Measurements from ENCODE around the gene KLHL7.

Gene KLHL7

DNA sequence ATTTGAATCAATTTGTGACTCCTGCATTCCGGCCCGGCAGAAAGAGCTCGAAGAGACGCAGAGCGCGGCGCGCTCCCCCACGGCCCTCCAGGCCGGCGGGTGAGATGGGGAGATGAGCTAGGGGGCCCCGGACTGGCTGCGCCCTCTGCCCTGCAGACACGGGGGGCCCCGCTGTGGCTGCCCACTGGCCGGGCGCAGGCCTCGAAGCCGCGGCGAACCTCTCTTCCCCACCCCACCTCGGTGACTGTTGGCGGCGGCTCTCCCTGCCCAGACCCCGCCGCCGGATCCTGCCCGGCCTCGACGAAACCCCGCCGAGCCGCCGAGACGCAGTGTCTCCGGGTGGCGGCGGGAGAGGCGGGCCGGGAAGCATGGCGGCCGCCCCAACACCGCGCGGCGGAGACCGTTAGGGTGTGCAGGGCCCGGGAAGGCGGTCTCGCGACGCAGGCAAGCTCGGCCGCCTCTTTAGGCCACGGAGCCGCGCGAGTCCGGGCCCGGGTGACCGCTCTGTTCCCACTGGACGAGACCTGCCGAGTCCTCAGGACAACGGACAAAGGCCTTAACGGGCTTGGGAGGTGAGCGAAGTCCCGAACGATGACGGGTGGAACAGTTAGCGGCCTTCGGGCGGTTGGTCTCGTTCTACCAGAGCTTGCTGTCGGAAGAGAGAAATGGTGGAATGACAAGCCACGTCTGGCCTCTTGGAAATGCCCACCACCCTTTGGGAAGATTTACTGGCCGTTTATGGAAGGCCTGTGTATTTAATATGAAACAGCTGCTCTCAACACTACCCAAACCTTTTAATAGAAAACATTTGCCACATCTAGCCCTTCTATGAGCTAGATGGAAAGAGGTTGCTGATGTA lies 100.6 kb downstream of the KLHL7 start:
- peaks cover 3% of the 10 kb centered on the region for H3K36me3 ChIP-seq (ENCODE audit: insufficient read depth, low read length)
- no peaks in the 10 kb centered on the region for H3K27me3 ChIP-seq (ENCODE audit: insufficient read depth, low read length)
- no peak overlapping the region for H3K9ac ChIP-seq (ENCODE audit: low read depth, low read length)
- H3K27ac ChIP-seq (ENCODE audit: low read depth, low read length), result no peak overlapping the region
- WGBS, result 96% methylated on average over 76 of the region's 76 CpGs
- H3K9me3 ChIP-seq (ENCODE audit: insufficient read depth, low read depth, low read length), result no peaks in the 10 kb centered on the region
- H3K4me1 ChIP-seq (ENCODE audit: insufficient read depth, low read length), result no peaks in the 10 kb centered on the region
- no peak overlapping the region for H3K4me3 ChIP-seq (ENCODE audit: low read length)

DNA sequence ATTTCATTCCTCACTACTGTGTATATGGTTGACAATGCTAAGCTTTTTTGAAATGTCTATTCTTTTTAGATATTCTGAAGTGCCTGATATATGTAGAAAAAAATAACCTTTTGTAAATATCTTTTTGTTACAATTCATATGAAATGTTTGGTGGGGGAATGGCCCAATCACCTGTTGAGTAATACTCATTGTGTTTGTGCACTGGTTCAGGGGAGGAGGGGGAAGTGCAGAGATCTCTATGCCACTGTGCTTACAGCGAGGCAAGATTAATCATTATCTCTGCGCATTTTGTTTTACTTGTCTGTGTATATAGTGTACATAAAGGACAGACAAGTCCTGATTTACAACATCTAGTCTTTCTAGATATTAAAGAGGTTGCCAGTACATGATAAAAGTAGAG lies 101.4 kb downstream of the KLHL7 start:
- Histone ChIP-seq H3K4me1 (ENCODE audit: insufficient read depth, low read length) (no peaks in the 10 kb centered on the region), H3K9me3 (ENCODE audit: insufficient read depth, low read depth, low read length) (no peaks in the 10 kb centered on the region), H3K36me3 (ENCODE audit: insufficient read depth, low read length) (no peaks in the 10 kb centered on the region; the same call in 1 of the 2 replicates), H3K9ac (ENCODE audit: low read depth, low read length) (no peak overlapping the region), H3K4me3 (ENCODE audit: low read length) (no peak overlapping the region), H3K27ac (ENCODE audit: low read depth, low read length) (no peak overlapping the region), H3K27me3 (ENCODE audit: insufficient read depth, low read length) (no peaks in the 10 kb centered on the region)
- 100% methylated on average over 2 of the region's 2 CpGs for WGBS

DNA sequence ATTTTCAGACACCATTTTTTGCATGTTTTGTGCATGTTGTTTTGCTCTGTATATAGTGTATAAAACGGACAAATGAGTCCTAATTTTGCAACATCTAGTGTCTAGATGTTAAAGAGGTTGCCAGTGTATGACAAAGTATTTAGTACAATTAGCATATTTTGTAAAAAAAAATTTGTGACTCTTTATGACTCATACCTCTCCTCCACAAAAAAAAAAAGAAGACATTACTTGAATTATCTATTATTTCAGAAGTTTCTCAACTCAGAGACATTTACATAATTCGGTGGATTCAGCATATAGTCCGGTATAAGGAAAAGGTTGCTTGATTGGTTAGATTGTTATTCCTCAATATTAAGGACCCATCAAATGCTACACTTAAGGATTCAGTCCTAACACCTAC lies 102.3 kb downstream of the KLHL7 start:
- Histone ChIP-seq H3K36me3 (ENCODE audit: insufficient read depth, low read length) (no peaks in the 10 kb centered on the region; the same call in 1 of the 2 replicates), H3K4me3 (ENCODE audit: low read length) (no peak overlapping the region), H3K27me3 (ENCODE audit: insufficient read depth, low read length) (no peaks in the 10 kb centered on the region), H3K9ac (ENCODE audit: low read depth, low read length) (no peak overlapping the region), H3K27ac (ENCODE audit: low read depth, low read length) (no peak overlapping the region), H3K9me3 (ENCODE audit: insufficient read depth, low read depth, low read length) (no peaks in the 10 kb centered on the region), H3K4me1 (ENCODE audit: insufficient read depth, low read length) (no peaks in the 10 kb centered on the region)
- whole genome bisulfite sequencing, result 74% methylated on average over 1 of the region's 3 CpGs

GRCh38 chr7:23208316-23208715 lies 102.7 kb downstream of the KLHL7 start:
- H3K4me3 ChIP-seq (ENCODE audit: low read length), result no peak overlapping the region
- H3K4me1 ChIP-seq (ENCODE audit: insufficient read depth, low read length), result no peaks in the 10 kb centered on the region
- no peaks in the 10 kb centered on the region; the same call in 1 of the 2 replicates for H3K36me3 ChIP-seq (ENCODE audit: insufficient read depth, low read length)
- WGBS, result 90% methylated on average over 3 of the region's 4 CpGs
- no peak overlapping the region for H3K27ac ChIP-seq (ENCODE audit: low read depth, low read length)
- no peak overlapping the region for H3K9ac ChIP-seq (ENCODE audit: low read depth, low read length)
- H3K9me3 ChIP-seq (ENCODE audit: insufficient read depth, low read depth, low read length), result no peaks in the 10 kb centered on the region
- no peaks in the 10 kb centered on the region for H3K27me3 ChIP-seq (ENCODE audit: insufficient read depth, low read length)

- 91% methylated on average over 2 of the region's 2 CpGs for WGBS
- no peak overlapping the region for H3K4me3 ChIP-seq (ENCODE audit: low read length)
- no peak overlapping the region for H3K27ac ChIP-seq (ENCODE audit: low read depth, low read length)
- no peaks in the 10 kb centered on the region for H3K9me3 ChIP-seq (ENCODE audit: insufficient read depth, low read depth, low read length)
- H3K4me1 ChIP-seq (ENCODE audit: insufficient read depth, low read length), result no peaks in the 10 kb centered on the region
- H3K9ac ChIP-seq (ENCODE audit: low read depth, low read length), result no peak overlapping the region
- H3K36me3 ChIP-seq (ENCODE audit: insufficient read depth, low read length), result no peaks in the 10 kb centered on the region
- no peaks in the 10 kb centered on the region for H3K27me3 ChIP-seq (ENCODE audit: insufficient read depth, low read length)
Measured at GRCh38 chr7:23210506-23210905, 104.9 kb downstream of the KLHL7 start.

DNA sequence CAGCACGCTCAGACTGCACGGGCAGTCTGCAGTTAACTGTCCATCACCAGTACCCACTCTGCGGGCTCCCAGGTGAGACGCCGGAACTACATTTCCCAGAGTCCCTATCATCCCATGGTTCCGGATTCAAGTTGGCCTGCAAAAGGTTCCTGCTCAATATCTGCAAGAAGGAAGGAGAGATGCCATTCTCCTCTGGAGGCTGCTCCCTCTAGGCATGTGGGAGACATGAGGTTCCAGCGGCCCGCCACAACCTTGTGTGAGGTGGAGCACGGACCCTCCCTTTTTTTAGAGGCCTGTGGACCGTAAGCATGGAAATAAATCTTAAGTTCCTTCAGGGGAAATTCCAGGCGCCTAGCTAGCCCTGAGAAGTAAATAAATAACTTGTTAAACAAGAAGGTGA lies 106.0 kb downstream of the KLHL7 start:
- H3K9me3 ChIP-seq (ENCODE audit: insufficient read depth, low read depth, low read length), result no peaks in the 10 kb centered on the region
- H3K36me3 ChIP-seq (ENCODE audit: insufficient read depth, low read length), result no peaks in the 10 kb centered on the region
- H3K4me3 ChIP-seq (ENCODE audit: low read length), result no peak overlapping the region
- no peaks in the 10 kb centered on the region for H3K27me3 ChIP-seq (ENCODE audit: insufficient read depth, low read length)
- no peak overlapping the region for H3K27ac ChIP-seq (ENCODE audit: low read depth, low read length)
- H3K4me1 ChIP-seq (ENCODE audit: insufficient read depth, low read length), result no peaks in the 10 kb centered on the region
- 91% methylated on average over 11 of the region's 11 CpGs for WGBS
- no peak overlapping the region for H3K9ac ChIP-seq (ENCODE audit: low read depth, low read length)

DNA sequence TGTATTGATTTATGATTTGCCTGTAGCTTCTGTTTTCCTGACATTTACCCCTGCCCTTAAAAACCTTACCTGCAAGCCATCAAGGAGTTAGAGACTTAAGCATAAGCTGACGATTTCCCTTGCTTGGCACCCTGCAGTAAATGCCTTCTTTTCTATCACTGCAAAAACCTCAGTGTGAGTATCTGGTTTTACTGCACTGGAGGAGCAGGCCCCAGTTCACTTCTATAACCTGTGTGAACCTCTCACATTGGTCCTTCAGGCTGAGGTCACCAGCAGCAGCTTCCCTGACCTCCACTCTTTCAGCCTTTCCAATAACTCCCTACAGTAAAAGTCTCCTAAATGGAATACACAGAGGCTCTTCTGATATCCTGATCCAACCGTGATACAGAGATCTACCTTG lies 106.8 kb downstream of the KLHL7 start:
- no peaks in the 10 kb centered on the region for H3K4me1 ChIP-seq (ENCODE audit: insufficient read depth, low read length)
- H3K27me3 ChIP-seq (ENCODE audit: insufficient read depth, low read length), result no peaks in the 10 kb centered on the region
- H3K9me3 ChIP-seq (ENCODE audit: insufficient read depth, low read depth, low read length), result no peaks in the 10 kb centered on the region
- H3K36me3 ChIP-seq (ENCODE audit: insufficient read depth, low read length), result no peaks in the 10 kb centered on the region
- WGBS, result 90% methylated on average over 2 of the region's 2 CpGs
- no peak overlapping the region for H3K4me3 ChIP-seq (ENCODE audit: low read length)
- H3K27ac ChIP-seq (ENCODE audit: low read depth, low read length), result no peak overlapping the region
- H3K9ac ChIP-seq (ENCODE audit: low read depth, low read length), result no peak overlapping the region

GRCh38 chr7:23212841-23213240 lies 107.3 kb downstream of the KLHL7 start:
- Histone ChIP-seq H3K9me3 (ENCODE audit: insufficient read depth, low read depth, low read length) (no peaks in the 10 kb centered on the region), H3K4me3 (ENCODE audit: low read length) (no peak overlapping the region), H3K27me3 (ENCODE audit: insufficient read depth, low read length) (no peaks in the 10 kb centered on the region), H3K9ac (ENCODE audit: low read depth, low read length) (no peak overlapping the region), H3K4me1 (ENCODE audit: insufficient read depth, low read length) (no peaks in the 10 kb centered on the region), H3K36me3 (ENCODE audit: insufficient read depth, low read length) (no peaks in the 10 kb centered on the region), H3K27ac (ENCODE audit: low read depth, low read length) (no peak overlapping the region)
- 73% methylated on average over 3 of the region's 4 CpGs for WGBS

GRCh38 chr7:23213755-23214154 lies 108.2 kb downstream of the KLHL7 start:
- H3K4me3 ChIP-seq (ENCODE audit: low read length), result no peak overlapping the region
- no peaks in the 10 kb centered on the region for H3K36me3 ChIP-seq (ENCODE audit: insufficient read depth, low read length)
- WGBS, result 95% methylated on average over 11 of the region's 11 CpGs
- no peaks in the 10 kb centered on the region for H3K4me1 ChIP-seq (ENCODE audit: insufficient read depth, low read length)
- no peaks in the 10 kb centered on the region for H3K9me3 ChIP-seq (ENCODE audit: insufficient read depth, low read depth, low read length)
- H3K27me3 ChIP-seq (ENCODE audit: insufficient read depth, low read length), result no peaks in the 10 kb centered on the region
- H3K9ac ChIP-seq (ENCODE audit: low read depth, low read length), result no peak overlapping the region
- no peak overlapping the region for H3K27ac ChIP-seq (ENCODE audit: low read depth, low read length)

DNA sequence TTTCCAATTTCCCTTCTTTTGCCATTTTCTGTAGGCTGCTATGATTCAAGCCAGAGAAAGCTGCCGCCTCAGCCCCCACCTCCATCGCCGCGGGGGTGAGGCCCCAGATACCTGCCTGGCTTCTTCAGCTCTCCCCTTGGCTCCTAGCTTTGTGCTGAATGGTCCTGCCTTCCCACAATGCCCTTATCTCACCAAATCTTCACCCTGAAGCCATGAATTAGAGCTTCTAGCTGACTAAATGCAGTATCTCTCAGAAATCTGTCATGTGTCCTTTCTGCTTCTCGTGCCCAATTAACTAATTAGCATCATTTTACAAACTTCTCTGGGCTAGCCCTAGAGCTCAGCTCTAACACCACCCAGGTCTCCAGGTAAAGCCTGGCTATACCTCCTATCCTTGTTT lies 108.8 kb downstream of the KLHL7 start:
- H3K4me3 ChIP-seq (ENCODE audit: low read length), result no peak overlapping the region
- H3K36me3 ChIP-seq (ENCODE audit: insufficient read depth, low read length), result no peaks in the 10 kb centered on the region
- no peaks in the 10 kb centered on the region for H3K9me3 ChIP-seq (ENCODE audit: insufficient read depth, low read depth, low read length)
- no peaks in the 10 kb centered on the region for H3K4me1 ChIP-seq (ENCODE audit: insufficient read depth, low read length)
- 93% methylated on average over 5 of the region's 5 CpGs for WGBS
- no peak overlapping the region for H3K27ac ChIP-seq (ENCODE audit: low read depth, low read length)
- H3K27me3 ChIP-seq (ENCODE audit: insufficient read depth, low read length), result no peaks in the 10 kb centered on the region
- H3K9ac ChIP-seq (ENCODE audit: low read depth, low read length), result no peak overlapping the region

GRCh38 chr7:23214938-23215337 lies 109.4 kb downstream of the KLHL7 start:
- Histone ChIP-seq H3K4me3 (ENCODE audit: low read length) (no peak overlapping the region), H3K9ac (ENCODE audit: low read depth, low read length) (no peak overlapping the region), H3K36me3 (ENCODE audit: insufficient read depth, low read length) (no peaks in the 10 kb centered on the region), H3K4me1 (ENCODE audit: insufficient read depth, low read length) (no peaks in the 10 kb centered on the region), H3K27ac (ENCODE audit: low read depth, low read length) (no peak overlapping the region), H3K9me3 (ENCODE audit: insufficient read depth, low read depth, low read length) (no peaks in the 10 kb centered on the region), H3K27me3 (ENCODE audit: insufficient read depth, low read length) (no peaks in the 10 kb centered on the region)
- 82% methylated on average over 1 of the region's 6 CpGs for WGBS

DNA sequence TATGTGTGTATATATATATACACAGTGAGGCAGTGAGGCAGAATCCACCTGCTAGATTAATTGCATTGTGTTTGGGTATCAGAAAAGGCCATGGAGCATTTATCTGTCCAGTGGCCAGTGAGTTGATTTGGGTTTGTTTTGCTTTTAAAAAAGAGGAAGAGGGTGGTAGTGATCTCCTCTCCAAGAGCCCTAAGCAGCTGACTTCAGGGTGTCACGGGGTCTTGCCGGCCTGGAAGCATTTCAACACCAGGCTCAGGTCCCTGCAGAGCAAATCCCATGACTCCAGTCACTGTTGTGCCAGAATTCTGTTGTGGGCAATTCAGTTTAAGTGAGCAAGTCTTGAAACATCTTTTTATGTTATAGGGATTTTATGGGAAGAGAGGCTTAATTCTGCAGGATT lies 110.4 kb downstream of the KLHL7 start:
- no peaks in the 10 kb centered on the region for H3K36me3 ChIP-seq (ENCODE audit: insufficient read depth, low read length)
- no peaks in the 10 kb centered on the region for H3K27me3 ChIP-seq (ENCODE audit: insufficient read depth, low read length)
- H3K4me3 ChIP-seq (ENCODE audit: low read length), result no peak overlapping the region
- 92% methylated on average over 2 of the region's 2 CpGs for WGBS
- H3K9ac ChIP-seq (ENCODE audit: low read depth, low read length), result no peak overlapping the region
- H3K4me1 ChIP-seq (ENCODE audit: insufficient read depth, low read length), result peaks cover 5% of the 10 kb centered on the region; the same call in 1 of the 2 replicates
- no peak overlapping the region for H3K27ac ChIP-seq (ENCODE audit: low read depth, low read length)
- no peaks in the 10 kb centered on the region for H3K9me3 ChIP-seq (ENCODE audit: insufficient read depth, low read depth, low read length)
